Measurements from ENCODE around the gene ALPI.
"Not testable (repeated sequence)": the region's sequence is repeated elsewhere in the genome, so short reads cannot be mapped to it uniquely, and the experiment has no call there.

The ALPI gene

GRCh38 chr2:232447638-232448303 lies 8.2 kb upstream of the ALPI start:
- no peak overlapping the region for H3K4me3 ChIP-seq (ENCODE audit: low read depth, low read length)
- no peak for DNase-seq (ENCODE audit: low read depth)
- TF ChIP-seq CTCF (IDR thresholded peaks at IDR 0.05; ENCODE audit: insufficient read depth, low read depth, low read length, missing control alignments), result no peak

- no peak for TF ChIP-seq CTCF (IDR thresholded peaks at IDR 0.05; ENCODE audit: insufficient read depth, low read depth, low read length, missing control alignments)
- no peak overlapping the region for H3K4me3 ChIP-seq (ENCODE audit: low read depth, low read length)
- DNase-seq (ENCODE audit: low read depth), result no peak
Measured at GRCh38 chr2:232448304-232448690, 7.7 kb upstream of the ALPI start.

- TF ChIP-seq CTCF (IDR thresholded peaks at IDR 0.05; ENCODE audit: insufficient read depth, low read depth, low read length, missing control alignments), result no peak
- no peak for DNase-seq (ENCODE audit: low read depth)
- no peak overlapping the region for H3K4me3 ChIP-seq (ENCODE audit: low read depth, low read length)
Measured at GRCh38 chr2:232449964-232450363, 6.0 kb upstream of the ALPI start.

GRCh38 chr2:232451645-232452044 lies 4.3 kb upstream of the ALPI start:
- DNase-seq (ENCODE audit: low read depth); H3K4me3 ChIP-seq (ENCODE audit: low read depth, low read length): not testable (repeated sequence)

GRCh38 chr2:232454630-232455029 lies 1.3 kb upstream of the ALPI start:
- TF ChIP-seq CTCF (IDR thresholded peaks at IDR 0.05; ENCODE audit: insufficient read depth, low read depth, low read length, missing control alignments), result no peak
- no peak for DNase-seq (ENCODE audit: low read depth)
- no peak overlapping the region for H3K4me3 ChIP-seq (ENCODE audit: low read depth, low read length)

GRCh38 chr2:232456296-232457120 lies 555 bp downstream of the ALPI start:
- H3K4me3 ChIP-seq (ENCODE audit: low read depth, low read length), result no peak overlapping the region
- no peak for TF ChIP-seq CTCF (IDR thresholded peaks at IDR 0.05; ENCODE audit: insufficient read depth, low read depth, low read length, missing control alignments)
- no peak for DNase-seq (ENCODE audit: low read depth)

GRCh38 chr2:232457121-232458011 lies 1.4 kb downstream of the ALPI start:
- no peak for DNase-seq (ENCODE audit: low read depth)
- no peak overlapping the region for H3K4me3 ChIP-seq (ENCODE audit: low read depth, low read length)
- TF ChIP-seq CTCF (IDR thresholded peaks at IDR 0.05; ENCODE audit: insufficient read depth, low read depth, low read length, missing control alignments), result no peak
